Measurements from ENCODE around the gene RAPGEF4.

The RAPGEF4 gene

GRCh38 chr2:172937884-172938712 is 202.5 kb downstream of the RAPGEF4 start:
- no peak for DNase-seq (ENCODE audit: low read depth)

DNA sequence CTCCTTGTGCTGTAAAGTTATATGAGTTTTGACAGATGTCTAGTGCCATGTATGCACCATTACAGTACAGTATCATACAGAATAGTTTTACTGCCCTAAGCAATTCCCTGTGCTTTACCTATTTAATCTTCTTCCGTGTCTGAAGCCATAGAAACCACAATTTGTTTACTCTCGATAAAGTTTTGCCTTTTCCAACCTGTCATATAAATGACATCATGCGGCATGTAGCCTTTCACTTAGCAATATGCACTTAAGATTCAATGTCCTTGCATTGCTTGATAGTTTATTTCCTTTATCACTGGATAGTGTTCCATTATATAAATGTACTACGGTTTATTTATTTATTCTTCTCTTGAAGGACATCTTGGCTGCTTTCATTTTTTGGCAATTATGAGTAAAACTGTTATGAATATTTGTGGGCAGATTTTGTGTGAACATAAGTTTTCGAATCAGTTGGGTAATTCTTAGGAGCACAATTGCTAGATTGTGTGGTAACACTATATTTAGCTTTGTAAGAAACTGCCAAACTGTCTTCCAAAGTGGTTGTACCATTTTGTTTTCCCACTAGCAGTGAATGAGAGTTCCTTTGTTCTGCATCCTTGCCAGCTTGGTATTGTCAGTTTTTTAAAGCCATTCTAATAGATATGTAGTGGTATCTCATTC is 203.2 kb downstream of the RAPGEF4 start:
- DNase-seq (ENCODE audit: low read depth) = no peak

DNA sequence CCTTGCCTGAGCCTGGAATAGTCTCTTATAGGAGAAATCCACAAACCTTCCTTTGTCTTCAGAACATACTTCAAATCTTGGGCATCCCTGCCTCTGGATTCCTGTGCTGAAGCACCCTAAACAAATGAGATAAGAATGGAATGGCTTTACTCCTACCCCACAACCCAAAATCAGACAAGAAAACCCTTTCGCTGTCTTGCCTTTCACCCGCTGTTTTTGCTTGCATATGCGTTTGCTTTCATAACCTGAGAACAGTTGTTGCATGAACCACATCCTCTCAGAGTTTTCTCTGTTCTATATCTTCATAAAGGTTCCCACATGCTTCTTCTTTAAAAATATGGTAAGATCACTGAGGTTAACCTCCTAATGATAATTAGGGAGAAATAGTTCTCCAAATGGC is 207.9 kb downstream of the RAPGEF4 start:
- no peak for DNase-seq (ENCODE audit: low read depth)

DNA sequence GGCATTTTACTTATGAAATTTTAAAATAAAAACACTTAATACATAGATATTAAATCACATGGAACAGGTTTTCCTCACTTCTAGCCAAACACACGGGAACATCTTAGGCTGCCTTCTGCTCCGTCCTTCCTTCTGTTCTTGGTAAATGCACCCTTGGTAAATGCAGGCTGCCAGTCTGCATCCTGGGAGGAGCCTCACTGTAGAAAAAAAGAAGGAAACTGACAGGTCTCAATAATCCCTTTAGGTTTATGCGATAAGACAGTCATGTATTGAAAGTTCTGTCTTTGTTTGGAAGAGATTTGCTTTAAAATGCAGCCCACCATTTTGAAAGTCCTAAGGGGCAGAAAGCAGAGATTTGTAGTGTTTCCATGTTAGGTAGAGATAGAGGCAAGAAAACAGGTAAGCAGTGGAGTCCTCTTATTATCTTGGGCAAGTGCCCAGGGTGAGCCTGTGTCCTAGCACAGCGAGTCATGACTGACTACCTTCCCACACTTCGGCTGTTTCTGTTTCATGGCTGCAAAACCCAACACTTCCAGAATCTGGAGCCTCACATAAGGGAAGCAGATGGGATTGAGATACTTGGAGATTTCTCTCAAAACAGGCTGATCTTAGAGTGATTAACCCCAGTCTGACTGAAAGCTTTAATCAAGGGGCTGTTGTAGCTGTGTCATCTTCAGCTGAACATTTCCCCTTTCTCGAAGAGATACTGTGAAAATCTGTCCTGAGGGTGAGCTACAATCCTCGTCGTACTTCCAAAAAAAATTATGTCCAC is 208.6 kb downstream of the RAPGEF4 start:
- DNase-seq (ENCODE audit: low read depth) = no peak

- no peak for DNase-seq (ENCODE audit: low read depth)
Measured at GRCh38 chr2:172944794-172945509, 209.3 kb downstream of the RAPGEF4 start.

DNA sequence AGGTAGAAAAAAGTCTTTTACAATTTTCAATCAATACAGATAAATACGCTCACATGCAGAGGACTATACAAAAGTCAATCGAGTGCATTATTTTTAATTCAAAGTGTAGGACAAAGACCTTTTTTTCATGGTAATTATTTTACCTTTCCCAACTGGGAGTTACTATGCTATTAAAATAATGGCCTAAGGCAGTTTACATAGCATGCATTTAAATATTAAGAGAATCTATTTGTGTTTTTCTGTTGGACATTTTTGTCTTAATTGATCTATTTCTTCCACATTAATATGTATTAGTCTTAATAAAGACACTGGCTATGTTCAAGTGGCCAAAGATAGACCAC is 209.8 kb downstream of the RAPGEF4 start:
- DNase-seq (ENCODE audit: low read depth) = no peak

DNA sequence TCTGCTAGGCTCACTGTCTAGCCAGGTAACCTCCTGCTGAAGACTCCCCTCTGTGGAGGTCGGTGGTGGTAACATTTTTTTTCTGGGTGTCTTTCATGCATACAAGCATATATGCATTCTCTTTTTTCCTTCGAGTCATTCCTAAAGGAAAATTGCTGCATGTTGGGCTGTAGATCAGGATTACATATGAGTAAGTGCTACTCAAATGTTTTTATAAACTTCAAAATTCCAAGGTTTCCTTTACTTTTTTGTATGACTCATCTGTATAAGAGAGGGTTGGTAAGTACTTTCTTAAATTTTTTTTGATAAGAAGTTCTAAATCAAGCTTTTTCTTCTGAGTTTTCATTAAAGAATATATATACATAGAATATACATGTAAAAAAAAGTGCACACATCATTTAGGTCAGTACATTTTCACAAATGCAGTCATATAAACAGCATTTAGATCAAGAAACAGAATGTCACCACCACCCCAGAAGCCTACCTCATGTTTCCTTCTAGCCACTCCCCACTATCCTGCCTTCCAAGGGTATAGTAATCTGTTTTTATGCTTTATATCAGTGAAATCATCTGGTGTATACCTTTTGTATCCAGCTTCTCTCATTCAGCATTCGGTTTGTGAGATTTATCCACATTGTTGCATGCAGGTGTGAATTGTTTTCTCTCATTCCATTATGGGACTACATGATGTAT is 212.0 kb downstream of the RAPGEF4 start:
- no peak for DNase-seq (ENCODE audit: low read depth)

DNA sequence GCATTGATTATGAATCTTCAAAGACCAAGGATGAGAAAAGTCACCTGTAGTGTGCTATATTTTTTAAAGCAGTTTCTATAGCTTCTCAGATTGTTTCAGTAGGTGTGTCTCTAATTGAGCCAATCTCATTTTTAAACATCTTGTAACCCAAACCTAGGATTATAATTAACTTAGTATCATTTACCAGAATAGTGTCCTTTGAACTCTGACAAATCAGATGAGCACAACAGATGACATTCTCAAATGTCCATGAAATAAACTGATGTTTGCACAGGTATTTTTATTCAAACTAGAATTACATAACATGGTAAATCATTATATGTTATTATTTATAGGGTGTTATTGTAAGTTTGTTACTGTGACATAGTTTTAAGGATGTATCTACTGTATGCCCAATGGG is 213.9 kb downstream of the RAPGEF4 start:
- no peak for DNase-seq (ENCODE audit: low read depth)

DNA sequence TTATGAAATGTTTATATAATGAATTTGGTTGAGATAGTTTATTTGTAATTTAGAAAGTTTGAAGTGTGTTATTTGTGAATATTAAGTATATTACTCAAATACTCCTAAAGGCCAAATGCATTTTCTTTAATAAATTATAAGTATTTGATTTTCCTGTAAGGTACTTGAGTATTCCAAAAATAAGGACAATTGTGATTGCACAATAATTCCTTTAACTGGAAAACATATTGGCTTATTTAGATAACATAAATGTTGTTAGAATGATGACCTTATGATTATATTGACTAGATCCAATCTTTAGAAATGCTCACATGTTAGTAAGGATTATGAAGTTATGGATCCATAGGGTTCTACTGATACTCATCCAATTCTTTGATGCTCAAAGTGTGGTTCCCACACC is 214.9 kb downstream of the RAPGEF4 start:
- no peak for DNase-seq (ENCODE audit: low read depth)

- no peak for DNase-seq (ENCODE audit: low read depth)
Measured at GRCh38 chr2:172951554-172951953, 215.9 kb downstream of the RAPGEF4 start.

GRCh38 chr2:172953411-172953810 is 217.8 kb downstream of the RAPGEF4 start:
- no peak for DNase-seq (ENCODE audit: low read depth)

DNA sequence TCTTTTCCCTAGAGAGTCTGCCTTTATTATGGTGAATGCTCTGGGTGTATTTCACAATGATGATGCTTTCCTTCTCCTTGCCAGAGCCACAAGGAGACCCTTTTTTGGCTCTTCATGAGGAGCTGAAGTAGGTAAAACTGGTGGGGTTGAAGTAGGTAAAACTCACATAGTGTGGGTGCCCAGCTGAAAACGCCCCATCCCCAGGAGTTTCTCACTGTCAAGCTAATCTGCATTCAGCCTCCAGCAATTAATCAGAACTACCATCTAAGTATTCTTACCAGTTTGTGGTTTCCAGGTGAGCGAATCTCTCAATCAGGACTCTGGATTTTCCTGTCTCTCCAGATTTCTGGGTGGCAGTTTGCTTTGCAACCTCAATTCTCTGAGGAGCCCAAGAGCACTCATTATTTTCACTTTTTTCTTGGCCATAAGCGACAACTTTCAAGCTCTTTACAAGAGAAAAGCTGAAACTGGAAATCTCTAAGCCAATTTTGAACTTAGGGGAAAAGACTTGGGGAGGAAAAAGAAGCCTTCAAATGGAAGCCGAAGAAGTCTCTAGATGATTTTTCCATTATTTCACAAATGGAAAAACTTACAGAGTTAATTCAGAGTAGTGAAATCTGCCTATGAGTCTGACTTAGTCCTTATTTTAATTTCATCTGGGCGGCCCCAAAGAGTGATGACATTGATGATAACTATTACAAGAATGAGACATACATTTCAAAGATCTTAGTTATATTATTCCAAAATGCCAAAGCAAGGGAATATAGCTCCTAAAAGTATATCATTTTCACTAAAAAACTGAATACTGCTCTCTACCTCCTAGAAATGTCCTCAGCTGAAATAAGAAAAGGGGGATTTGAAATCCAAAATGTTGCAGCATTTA is 218.6 kb downstream of the RAPGEF4 start:
- no peak for DNase-seq (ENCODE audit: low read depth)

GRCh38 chr2:172955587-172955986 is 219.9 kb downstream of the RAPGEF4 start:
- no peak for DNase-seq (ENCODE audit: low read depth)

DNA sequence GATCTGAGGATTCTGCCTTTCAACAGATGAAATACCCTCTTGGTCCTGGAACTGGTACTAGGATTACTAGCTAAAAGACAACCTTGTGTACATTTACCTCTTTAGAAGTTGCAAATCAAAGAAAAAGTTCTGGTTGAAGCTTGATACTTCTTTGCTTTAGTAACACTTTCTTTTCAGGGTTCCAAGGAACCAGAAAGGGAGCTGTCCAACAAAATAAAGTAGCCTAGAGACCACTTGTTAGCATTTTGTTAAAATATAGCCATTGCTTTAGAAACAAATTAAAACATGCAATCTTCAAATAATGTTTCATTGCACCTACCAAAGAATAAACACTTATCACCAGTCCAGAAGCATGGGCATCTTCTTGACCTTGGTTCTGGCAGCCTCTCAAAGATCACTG is 222.1 kb downstream of the RAPGEF4 start:
- DNase-seq (ENCODE audit: low read depth) = no peak

DNA sequence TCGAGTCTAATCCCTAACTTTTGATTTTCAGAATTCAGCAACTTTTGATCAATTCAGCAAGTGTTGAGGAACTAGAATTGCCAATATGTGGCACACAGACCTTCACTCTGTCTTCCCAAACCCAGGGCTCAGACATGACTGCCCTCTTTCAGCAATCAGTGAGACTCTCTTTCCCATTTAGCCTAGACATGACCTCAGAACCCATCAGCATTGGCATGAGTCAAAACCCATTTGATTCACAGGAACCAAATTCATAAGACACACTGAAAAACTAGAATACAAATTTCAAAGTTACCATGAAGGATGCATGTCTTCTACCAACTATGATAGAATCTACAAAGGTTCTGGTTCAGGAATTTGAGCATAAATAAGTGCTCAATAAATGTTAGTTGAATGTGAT is 226.4 kb downstream of the RAPGEF4 start:
- DNase-seq (ENCODE audit: low read depth) = no peak

- no peak for DNase-seq (ENCODE audit: low read depth)
Measured at GRCh38 chr2:172962824-172963223, 227.2 kb downstream of the RAPGEF4 start.

- no peak for DNase-seq (ENCODE audit: low read depth)
Measured at GRCh38 chr2:172964511-172965139, 229.0 kb downstream of the RAPGEF4 start.

DNA sequence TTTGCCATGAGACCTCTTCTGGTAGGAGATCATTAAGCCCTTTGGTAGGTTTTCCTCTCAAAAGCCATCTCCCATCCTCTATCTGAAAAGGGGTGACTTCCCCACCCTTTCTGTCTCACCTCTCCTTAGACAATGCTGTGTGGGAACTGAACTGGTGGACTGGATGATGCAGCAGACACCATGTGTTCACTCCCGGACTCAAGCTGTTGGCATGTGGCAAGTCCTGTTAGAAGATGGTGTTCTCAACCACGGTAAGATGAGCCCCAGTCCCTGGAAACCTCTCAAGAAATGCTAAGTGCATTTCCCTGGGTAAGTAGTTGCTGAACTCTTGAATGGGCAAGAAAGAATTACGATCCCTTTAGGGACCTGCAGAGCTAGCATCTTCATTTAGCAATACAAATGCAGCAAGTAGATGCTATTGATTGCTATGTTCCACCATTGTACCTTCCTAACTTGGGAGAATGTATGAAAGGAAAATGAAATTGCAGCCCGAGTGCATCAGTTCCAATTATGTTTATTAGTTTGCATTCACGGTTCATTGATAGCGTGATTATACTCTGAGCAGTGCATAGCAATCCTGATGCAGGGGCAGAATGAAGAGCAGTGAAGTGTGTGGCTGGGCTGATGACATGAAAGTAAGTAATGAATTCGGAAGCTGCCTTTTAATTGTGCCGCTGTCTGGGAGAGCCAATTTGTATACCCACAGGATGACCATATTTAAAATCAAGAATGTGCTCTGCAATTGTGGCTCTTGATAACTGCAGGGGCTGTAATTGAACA is 230.0 kb downstream of the RAPGEF4 start:
- no peak for DNase-seq (ENCODE audit: low read depth)

Data from activated T-cell treated with anti-CD3 and anti-CD28 coated beads for 48 hours (primary cell).